ENCODE data around the gene WWOX.

Gene WWOX

DNA sequence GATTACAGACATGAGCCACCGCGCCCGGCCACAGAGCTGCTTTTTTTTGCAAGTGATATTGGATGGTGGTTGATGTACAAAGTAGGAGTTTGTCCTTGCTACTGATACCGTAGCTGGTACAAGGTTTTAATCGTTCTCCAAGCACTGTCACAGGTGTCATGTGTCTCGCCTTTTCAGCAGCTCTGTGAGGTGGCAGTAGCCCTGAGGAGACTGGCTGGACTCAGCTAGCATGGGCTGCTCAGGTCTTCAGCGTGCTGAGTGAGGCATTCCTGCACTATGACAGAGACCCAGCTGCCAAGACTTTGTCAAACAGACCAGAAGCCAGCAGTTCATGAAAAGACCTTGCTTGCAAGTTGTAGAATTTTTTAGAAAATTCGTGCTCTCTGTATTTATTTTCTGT, 7.2 kb downstream of the WWOX start:
- no peak for DNase-seq

- no peak for DNase-seq
These were observed 9.0 kb downstream of the WWOX start for GRCh38 chr16:78108451-78108850.

- DNase-seq: no peak
These were observed 13.8 kb downstream of the WWOX start for GRCh38 chr16:78113258-78113657.

GRCh38 chr16:78115659-78116058, 16.2 kb downstream of the WWOX start:
- DNase-seq: no peak

- no peak for DNase-seq
These were observed 17.5 kb downstream of the WWOX start for GRCh38 chr16:78116946-78117345.

GRCh38 chr16:78117391-78117790, 17.9 kb downstream of the WWOX start:
- no peak for DNase-seq

DNA sequence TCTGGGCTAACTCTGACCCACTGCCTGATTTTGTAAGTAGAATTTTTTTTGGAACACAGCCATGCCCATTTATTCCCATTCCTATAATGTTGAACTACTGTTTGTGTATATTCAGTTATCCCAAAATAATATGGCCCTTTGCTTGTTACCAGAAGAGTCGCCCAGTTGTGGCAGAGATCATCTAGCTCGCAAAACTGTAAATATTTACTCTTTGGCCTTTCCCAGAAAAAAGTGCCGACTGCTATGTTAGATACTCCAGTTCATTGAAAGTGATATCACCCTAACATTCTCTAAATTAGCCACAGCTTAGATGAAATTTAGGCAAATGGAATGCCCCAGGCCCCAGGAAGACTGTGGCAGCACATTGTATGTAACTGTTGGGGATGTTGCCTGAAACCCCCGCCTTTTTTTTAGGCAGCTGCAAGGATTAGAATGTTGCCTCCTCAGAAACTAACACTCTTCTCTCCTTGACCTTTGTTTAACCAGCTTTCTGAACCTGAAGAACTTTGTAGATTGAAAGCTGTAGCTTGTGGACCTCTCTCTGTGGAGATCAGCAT, 19.1 kb downstream of the WWOX start:
- no peak for DNase-seq

DNA sequence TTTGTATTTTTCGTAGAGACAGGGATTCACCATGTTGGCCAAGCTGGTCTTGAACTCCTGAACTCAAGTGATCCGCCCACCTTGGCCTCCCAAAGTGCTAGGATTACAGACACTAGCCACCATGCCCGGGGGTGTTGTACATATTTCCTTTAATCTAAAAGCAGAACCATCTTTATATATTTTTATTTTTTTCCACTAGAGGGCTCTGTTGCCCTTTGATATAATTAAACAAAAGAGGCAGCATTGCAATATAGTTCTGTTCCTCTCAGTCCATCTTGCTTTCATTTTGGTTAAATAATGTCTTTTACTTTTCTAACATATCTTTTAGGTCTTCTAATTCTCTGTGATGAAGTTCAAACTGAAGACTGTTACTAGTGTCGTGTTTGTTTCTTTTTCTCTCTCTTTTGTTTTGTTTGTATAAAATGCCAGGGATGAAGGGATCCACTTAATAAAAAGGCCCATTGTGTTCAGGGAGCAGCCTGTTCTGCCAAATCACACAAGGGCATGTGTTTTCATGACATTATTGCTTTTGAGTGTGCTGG, 23.4 kb downstream of the WWOX start:
- no peak for DNase-seq

DNA sequence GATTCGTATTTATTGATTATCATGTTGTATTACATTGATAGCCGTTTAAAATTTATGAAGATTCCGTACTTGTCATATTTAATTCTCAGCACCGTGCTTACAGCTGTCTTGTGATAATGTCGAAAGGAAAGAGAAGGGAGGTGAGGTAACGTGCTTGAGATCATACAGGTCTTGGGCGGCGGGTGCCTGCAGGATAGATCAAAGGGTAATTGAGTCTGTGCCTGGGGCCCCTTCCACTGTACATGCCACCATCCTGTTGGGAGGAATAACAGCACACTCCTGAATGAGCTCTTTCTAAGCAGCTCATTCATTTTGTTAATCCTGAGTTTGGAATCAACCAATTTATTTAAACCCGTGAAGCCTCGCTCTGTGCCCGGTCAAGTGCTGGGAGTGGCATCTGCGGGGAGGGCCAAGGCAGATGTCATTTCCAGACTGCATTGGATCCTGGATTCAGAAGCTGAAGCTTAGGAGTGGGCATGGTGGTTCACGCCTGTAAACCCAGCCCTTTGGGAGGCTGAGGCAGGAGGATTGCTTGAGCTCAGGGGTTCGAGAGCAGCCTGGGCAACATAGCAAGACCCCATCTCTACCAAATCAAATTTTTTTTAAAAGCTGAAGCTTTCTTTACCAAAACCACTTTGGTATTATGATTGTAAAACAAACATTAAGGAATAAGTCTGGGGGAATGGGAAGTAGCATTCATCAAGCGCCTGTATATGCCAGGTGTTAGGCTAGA, 25.8 kb downstream of the WWOX start:
- DNase-seq: no peak

- no peak for DNase-seq
These were observed 27.2 kb downstream of the WWOX start for GRCh38 chr16:78126662-78127061.

GRCh38 chr16:78127130-78127529, 27.7 kb downstream of the WWOX start:
- DNase-seq: no peak

- DNase-seq: no peak
These were observed 29.5 kb downstream of the WWOX start for GRCh38 chr16:78128913-78129312.

GRCh38 chr16:78129349-78129748, 29.9 kb downstream of the WWOX start:
- DNase-seq: no peak

- DNase-seq: no peak
These were observed 30.7 kb downstream of the WWOX start for GRCh38 chr16:78130083-78130608.

- DNase-seq: no peak
These were observed 31.5 kb downstream of the WWOX start for GRCh38 chr16:78130950-78131349.

DNA sequence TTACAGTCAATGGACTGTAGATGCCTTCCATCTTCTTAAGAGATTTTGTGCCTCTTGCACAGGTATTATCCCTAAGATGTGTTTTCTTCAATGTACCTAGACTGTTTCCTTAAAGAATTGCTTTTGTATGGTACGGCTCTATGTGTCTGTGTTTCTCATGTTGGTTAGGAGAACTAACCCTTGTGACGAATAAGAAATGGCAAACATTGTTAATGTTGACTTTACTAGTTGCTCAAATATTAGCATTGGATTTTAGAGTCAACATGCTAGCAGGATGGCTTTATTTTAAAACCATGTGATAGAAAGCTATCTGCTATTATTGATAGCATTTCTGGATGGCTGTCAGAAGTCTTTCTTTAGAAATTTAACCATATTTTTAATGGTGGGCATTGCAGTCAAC, 34.5 kb downstream of the WWOX start:
- no peak for DNase-seq

DNA sequence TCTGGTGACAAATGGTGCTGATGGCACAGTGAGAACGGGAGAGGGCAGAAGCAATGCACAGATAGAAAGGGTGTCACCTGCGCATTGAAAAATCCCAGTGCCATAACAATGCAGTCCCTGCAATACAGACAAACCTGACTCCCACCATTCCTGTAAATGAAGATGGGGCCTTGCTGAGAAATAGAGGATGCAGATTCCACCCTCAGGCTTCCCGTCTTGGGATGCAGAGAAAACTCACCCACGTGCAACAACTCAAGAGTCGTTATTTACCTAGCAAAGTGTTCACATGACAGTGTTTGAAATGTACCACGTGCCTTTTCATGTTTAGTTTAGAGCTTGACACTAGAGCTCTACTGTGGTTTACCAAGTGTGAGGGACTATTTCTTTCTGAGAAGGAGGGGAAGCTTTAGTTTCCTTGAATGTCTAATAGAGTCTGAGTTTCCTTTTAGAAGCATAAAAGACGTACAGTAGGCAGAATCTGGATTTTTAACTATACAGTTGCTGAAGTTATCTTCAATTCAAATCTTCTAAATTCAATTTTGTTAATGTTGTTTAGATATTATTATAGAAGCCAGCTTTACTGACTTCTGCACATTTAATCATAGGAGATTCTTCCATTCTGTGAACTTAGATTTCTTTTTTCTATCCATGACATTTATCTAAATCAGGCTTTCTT, 35.6 kb downstream of the WWOX start:
- no peak for DNase-seq

DNA sequence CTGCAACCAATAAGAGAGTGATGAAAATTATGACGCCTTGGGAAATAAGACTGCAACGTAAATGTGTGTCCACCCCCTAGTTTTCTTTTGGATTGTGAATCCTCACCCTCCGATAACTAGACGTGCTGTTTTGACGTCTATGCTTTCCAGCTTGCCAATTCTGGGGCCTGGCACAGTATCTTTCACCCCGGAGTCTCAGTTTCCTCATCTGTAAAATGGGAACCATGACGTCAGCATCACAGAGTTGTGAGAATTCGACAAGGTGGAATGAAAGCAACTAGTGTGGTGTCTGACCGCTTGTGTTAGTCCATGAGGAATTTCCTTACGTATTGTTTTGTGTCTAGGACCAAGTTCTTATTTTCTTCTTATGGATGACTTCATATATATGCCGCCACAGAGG, 37.7 kb downstream of the WWOX start:
- no peak for DNase-seq

GRCh38 chr16:78137782-78138616, 38.5 kb downstream of the WWOX start:
- DNase-seq: no peak

GRCh38 chr16:78140818-78141466, 41.5 kb downstream of the WWOX start:
- DNase-seq: no peak

DNA sequence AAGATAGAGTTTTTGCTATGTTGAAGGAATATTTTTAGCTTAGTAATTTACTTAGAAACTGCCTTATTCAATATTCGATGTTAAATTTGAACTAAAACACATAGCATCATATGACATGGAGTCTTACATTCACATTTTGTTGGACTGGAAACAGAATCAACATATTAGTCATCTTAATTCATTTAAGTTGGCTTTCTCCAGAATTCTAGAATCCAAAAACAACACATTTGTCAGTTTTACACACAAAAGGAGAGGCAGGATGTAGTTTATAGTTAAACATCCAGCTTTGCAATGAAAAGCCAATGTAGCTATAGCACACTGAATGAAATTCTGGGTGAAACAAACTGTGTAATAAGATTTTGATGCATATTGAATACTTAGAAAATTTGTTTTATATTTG, 43.3 kb downstream of the WWOX start:
- DNase-seq: no peak

DNA sequence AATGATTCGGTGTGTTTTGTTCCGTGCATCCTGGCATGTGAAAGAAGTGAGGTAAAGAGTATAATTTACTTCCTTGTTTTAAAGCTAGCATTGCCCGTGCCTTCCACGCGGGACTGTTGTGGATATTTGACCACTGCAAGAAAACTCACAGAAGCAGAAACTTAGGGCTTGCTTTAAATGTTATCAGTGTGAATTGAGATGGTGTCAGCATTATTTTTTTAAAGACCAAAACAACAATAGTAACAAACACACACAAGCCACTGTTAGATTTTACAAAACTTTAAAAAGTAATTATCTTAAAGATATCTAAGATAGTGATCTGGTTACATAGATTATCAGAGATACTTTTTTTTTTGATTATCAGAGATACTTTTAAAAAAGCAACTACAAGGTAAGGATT, 47.4 kb downstream of the WWOX start:
- no peak for DNase-seq

Data from NK-92 treated with Interleukin-12 subunit alpha and Interleukin-12 subunit beta, amount 100 ng/mL, for 24 hours (cell line).